Measurements from ENCODE around the gene PREX1.
"Not testable (repeated sequence)": the region's sequence is repeated elsewhere in the genome, so short reads cannot be mapped to it uniquely, and the experiment has no call there.

DNA sequence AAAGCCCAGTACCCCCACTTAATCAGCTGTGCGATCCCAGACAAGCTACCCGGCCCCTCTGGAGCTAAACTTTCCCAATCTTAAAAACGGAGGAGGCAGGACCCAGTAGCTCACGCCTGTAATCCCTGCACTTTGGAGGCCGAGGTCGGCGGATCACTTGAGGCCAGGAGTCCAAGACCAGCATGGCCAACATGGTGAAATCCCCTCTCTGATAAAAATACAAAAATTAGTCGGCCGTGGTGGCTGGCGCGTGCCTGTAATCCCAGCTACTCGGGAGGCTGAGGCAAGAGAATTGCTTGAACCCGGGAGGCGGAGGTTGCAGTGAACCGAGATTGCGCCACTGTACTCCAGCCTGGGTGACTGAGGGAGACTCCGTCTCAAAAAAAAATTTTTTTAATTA lies 1.3 kb downstream of the PREX1 start:
- not testable (repeated sequence) for TF ChIP-seq ZNF274 (IDR thresholded peaks at IDR 0.05; ENCODE audit: low read depth, low read length); YY1 (IDR thresholded peaks at IDR 0.05; ENCODE audit: insufficient read depth, insufficient read length)

Data from NT2/D1 (cell line).